Regular cardiac myocyte (primary cell): ENCODE results near the gene RNH1. TPM values are rescaled to one million over a fixed set of nuclear protein-coding genes. Genes with fewer than 3 reads are reported as not detected.

ENCODE experiments used
- total RNA-seq: library from RNA; depleted of rRNA; stranded (reverse); fragments of >200 nt; gene quantifications from 2 replicates; pipeline ENCODE4 v1.2.3, GENCODE V29; 2014

Gene RNH1
- 187 and 255 TPM in 2 replicates for total RNA-seq

DNA sequence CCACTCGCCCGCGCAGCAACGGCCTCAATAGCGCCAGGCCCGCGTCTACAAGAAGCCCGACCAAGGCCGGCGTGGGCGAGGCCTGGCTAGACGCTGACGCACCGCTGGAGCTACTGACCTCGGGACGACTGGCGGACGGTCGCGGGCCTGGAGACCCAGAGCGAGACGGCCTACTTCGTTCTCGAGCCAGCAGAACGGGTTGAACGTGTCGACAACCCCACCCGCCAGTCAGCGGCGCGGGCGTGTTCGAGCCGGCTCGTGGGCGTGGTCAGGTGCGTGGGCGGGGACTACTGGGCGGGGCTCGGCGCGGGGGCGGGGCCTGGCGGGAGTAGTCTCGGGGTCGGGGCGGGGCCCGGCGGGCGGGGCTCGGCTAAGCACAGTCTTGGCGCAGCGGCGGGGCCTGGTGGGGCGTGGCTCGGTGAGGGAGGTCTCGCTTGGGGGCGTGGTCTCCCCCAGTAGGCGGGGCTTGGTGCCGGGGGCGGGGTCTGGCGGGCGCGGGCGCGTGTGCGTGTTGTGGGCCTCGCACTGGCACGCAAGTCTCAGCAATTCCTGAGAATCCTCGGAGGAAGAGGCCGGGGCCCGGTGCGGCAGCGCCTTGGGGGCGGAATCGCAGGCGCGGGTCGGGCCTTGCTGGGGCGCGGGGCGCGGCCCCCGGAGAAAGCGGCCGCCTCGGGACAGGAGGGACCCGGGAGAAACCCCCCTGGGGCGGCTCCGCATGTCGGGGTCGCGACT is at the start of gene RNH1:
Gene RNH1, minus strand, starts transcription at position 248 of the 732 bp plus-strand sequence. CDS start 5,080 bp downstream, outside the sequence.

DNA sequence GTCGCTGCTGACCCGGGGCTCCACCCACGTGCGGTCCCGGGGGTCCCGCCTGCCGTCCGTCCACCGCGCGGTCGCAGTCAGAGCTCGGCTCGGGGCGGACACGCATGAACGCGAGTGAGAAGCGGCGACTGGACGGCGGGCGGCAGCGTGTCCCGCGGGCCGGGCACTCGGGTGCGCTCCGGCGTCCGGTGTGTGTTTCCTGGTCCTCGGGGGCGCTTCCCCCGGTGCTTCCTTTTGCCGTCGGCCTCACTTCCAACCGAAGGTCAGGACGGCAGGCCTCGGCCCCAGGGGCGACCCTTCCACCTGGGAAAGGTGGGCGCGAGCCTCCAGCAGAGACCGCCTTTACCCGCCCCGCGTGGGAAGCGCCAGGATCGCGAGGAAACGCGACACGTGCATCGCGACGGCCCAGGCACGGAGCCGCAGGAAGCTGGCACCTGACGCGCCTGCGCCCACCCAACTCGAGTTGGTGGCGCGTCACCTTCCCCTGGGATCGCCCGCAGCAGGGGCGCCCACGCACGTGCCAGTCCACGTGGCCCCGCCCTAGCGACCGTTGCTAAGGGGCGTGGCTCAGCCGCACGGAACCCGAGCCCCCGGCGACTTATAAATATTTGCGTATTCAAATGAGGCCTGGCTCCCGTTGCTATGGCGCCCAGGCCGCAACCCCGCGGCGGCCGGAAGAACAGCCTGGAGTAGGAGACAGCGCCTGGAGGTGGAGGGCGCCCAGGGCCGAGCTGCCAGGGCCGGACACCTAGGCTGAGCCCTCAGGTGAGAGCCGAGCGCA is 30.0 kb upstream of the RNH1 start, which contains the start of gene LRRC56:
Gene LRRC56, plus strand, starts transcription at position 687 of the 781 bp plus-strand sequence. CDS start 3,158 bp downstream, outside the sequence.

DNA sequence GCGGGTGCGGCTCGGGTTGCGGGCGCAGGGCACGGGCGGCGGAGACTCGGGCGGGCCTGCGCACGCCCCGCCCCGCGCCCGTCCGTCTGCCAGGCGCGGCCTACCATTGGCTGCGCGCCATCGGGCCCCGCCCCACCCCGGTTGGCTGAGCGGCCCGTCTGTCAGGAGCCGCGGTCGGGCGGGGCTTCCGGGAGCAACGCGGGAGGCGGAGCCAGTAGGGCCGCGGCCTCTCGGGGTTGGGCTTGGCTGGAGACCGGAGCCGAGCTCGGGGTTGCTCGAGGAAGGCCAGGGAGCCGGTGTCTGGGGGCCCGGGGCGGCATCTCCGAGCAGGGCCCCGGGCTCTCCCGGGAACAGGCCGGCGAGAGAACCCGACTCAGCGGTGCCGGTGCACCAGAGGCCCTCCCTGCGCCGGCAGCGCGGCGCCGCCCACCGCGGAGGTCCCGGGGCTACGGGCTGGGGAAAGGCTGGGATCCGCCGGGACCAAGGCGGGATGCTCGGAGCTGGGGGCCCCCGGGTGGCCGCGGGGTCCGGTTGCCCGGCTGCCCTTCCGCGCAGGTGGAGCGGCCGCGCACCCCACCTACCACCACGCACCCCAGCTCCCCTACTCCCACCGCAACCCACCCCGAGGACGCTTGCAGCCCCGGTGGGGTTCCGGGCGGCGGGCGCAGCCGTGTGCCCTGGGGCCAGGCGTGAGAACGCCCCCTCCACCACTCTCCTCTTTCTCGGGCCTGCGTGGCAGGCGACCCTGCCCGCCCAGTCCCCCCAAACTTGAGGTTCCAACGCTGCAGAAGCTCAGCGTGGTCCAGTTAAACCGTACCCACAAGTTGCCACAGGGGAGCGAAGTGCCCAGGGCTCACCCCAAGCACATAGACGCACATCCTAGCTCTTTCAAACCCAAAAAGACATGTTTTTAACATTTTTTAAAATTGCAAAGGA is 28.7 kb upstream of the RNH1 start, which contains the start of gene HRAS:
Gene HRAS, minus strand, starts transcription at position 58 of the 936 bp plus-strand sequence.

DNA sequence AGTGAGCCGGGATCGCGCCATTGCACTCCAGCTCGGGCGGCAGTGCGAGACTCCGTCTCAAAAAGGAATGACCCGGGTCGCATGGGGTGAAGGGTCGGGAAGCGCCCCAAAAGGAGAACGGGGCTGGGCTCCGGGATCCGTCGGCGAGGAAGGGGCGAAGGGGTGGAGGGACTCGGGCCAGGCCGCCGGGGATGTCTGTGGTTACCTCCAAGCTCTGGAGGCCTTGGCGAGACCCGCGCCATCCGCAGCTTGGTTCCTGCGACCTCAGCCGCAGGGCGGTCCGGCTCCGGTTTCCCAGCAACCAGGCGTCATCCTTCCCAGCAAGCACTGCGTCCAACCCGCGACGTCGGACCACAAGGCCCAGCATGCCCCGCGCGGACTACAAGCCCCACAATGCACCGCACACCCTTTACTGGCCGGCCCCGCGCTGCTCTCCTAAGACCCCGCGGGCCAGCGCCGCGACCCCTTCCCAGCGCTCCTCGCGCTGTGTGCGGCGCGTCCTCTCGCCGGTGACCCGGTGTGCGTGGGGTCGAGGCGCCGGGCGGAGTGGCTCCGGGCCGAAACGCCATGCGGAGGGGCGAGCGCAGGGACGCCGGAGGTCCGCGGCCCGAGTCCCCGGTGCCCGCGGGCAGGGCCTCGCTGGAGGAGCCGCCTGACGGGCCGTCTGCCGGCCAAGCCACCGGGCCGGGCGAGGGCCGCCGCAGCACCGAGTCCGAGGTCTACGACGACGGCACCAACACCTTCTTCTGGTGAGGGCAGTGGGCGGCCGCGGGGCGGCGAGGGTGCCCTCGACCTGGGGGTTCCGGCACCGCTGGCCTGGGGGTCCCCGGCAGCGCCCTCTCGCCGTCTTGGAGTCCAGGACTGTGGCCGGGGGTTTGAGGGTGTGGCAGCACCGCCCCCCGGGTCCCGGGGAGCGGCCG is 56.9 kb downstream of the RNH1 start, which contains the start of gene PTDSS2:
Gene PTDSS2, plus strand, starts transcription at position 391 of the 920 bp plus-strand sequence. Its CDS starts 177 bp downstream, at position 568.

Other genes starting within 250 kb of the RNH1 start
- gene NLRP6, start 228.8 kb downstream of the RNH1 start, total RNA-seq = not detected in 2 replicates
- 3.3 and 9.6 TPM in 2 replicates for gene PGGHG, start 218.1 kb downstream of the RNH1 start, total RNA-seq
- gene IFITM5, start 207.7 kb downstream of the RNH1 start, total RNA-seq = not detected in 2 replicates
- gene IFITM2, start 199.4 kb downstream of the RNH1 start, total RNA-seq = 14.4 and 15.0 TPM in 2 replicates
- gene IFITM1, start 193.2 kb downstream of the RNH1 start, total RNA-seq = 7.1 and 10.7 TPM in 2 replicates
- gene IFITM3, start 186.4 kb downstream of the RNH1 start, total RNA-seq = 28.6 and 32.7 TPM in 2 replicates
- 1.4 and 1.9 TPM in 2 replicates for gene B4GALNT4, start 137.7 kb downstream of the RNH1 start, total RNA-seq
- 2.1 and 2.8 TPM in 2 replicates for gene PKP3, start 113.0 kb downstream of the RNH1 start, total RNA-seq
- 11.3 and 18.6 TPM in 2 replicates for gene SIGIRR, start 92.2 kb downstream of the RNH1 start, total RNA-seq
- gene ANO9, start 65.2 kb downstream of the RNH1 start, total RNA-seq = not detected in 2 replicates
- 31.9 and 45.2 TPM in 2 replicates for gene PTDSS2, start 57.0 kb downstream of the RNH1 start, total RNA-seq
- gene HRAS, start 28.3 kb upstream of the RNH1 start, total RNA-seq = 33.8 and 108 TPM in 2 replicates
- gene LRRC56, start 30.3 kb upstream of the RNH1 start, total RNA-seq = 0.38 and 0.56 TPM in 2 replicates
- under 0.01 and 0.85 TPM in 2 replicates for gene LMNTD2, start 53.5 kb upstream of the RNH1 start, total RNA-seq
- 5.9 and 6.2 TPM in 2 replicates for gene RASSF7, start 53.7 kb upstream of the RNH1 start, total RNA-seq
- 22.3 and 28.4 TPM in 2 replicates for gene PHRF1, start 69.2 kb upstream of the RNH1 start, total RNA-seq
- gene IRF7, start 108.7 kb upstream of the RNH1 start, total RNA-seq = 6.3 and 7.9 TPM in 2 replicates
- gene CDHR5, start 117.7 kb upstream of the RNH1 start, total RNA-seq = not detected in 2 replicates
- gene SCT, start 119.9 kb upstream of the RNH1 start, total RNA-seq = not detected in 2 replicates
- gene DRD4, start 130.0 kb upstream of the RNH1 start, total RNA-seq = not detected in 2 replicates
- 24.2 and 28.2 TPM in 2 replicates for gene DEAF1, start 188.0 kb upstream of the RNH1 start, total RNA-seq
- gene TMEM80, start 188.6 kb upstream of the RNH1 start, total RNA-seq = 6.8 and 8.1 TPM in 2 replicates
- gene EPS8L2, start 199.0 kb upstream of the RNH1 start, total RNA-seq = 19.0 and 22.8 TPM in 2 replicates
- 98.9 and 103 TPM in 2 replicates for gene TALDO1, start 240.2 kb upstream of the RNH1 start, total RNA-seq